ENCODE results near the gene TPGS2.

- TF ChIP-seq CTCF (conservative IDR thresholded peaks at IDR 0.05 in 1 of 2, IDR thresholded peaks at IDR 0.05 in 1 of 2; ENCODE audit: extremely low read depth in 1 of 2, insufficient read depth in 1 of 2, low read depth in 1 of 2, low read length in 2 of 2) = no peak
- TF ChIP-seq EZH2 (IDR thresholded peaks at IDR 0.05; ENCODE audit: borderline replicate concordance, low read length) = no peak
These were observed 7.1 kb upstream of the TPGS2 start for GRCh38 chr18:36835927-36836326.
